Lower lobe of right lung (tissue), 2 donors: ENCODE measurements around the gene NOTUM. TPM values are rescaled to one million over a fixed set of nuclear protein-coding genes. Genes with fewer than 3 reads are reported as not detected.

Source experiments
- ATAC-seq, 2 donors: fragments of 200-7000 bp; cut with Tn5 transposase; one replicate each; pipeline ENCODE4 v1.9.1; 2020 to 2022; ENCODE audit warnings: mild to moderate bottlenecking in 2 of 2, moderate library complexity in 2 of 2
- DNase-seq: peaks from one replicate; pipeline ENCODE4 v3.0.0-alpha.2; 2020
- H3K27ac ChIP-seq: fragments of 200-600 bp; one replicate; pipeline ENCODE4 v1.8.0; 2022
- H3K27me3 ChIP-seq: fragments of 200-600 bp; one replicate; pipeline ENCODE4 v1.8.0; 2022; ENCODE audit warnings: low read depth
- H3K36me3 ChIP-seq: fragments of 200-600 bp; one replicate; pipeline ENCODE4 v1.8.0; 2022; ENCODE audit warnings: mild to moderate bottlenecking
- H3K4me1 ChIP-seq: fragments of 200-600 bp; one replicate; pipeline ENCODE4 v1.8.0; 2022
- H3K4me3 ChIP-seq: fragments of 200-600 bp; one replicate; pipeline ENCODE4 v1.8.0; 2022; ENCODE audit warnings: mild to moderate bottlenecking
- H3K9me3 ChIP-seq: fragments of 200-600 bp; one replicate; pipeline ENCODE4 v1.8.0; 2022
- CTCF ChIP-seq: fragments of 200-600 bp; IDR thresholded peaks from one replicate; pipeline ENCODE4 v1.8.0; 2022; ENCODE audit warnings: antibody characterized with exemption, mild to moderate bottlenecking
- intact Hi-C: fragments of 100-400 bp; cut with DNase I; formaldehyde crosslinking; loops from one replicate; pipeline ENCODE4 v1.11.0; 2022
- total RNA-seq: library from RNA; stranded (reverse); fragmentation: NEBNext Ultra II Directional; extraction: Animal tissue kit (Norgen Biotek cat#: 25700); gene quantifications from one replicate; pipeline ENCODE4 v1.2.1, GENCODE V29; 2021
- donor health status: DM: no; HTN: yes; CAD: no; lungs with severe emphysema.

Gene NOTUM
- total RNA-seq, 1 donor from 2014 or later: 4.4 TPM

- Histone ChIP-seq H3K27ac (no peak overlapping the region), H3K27me3 (no peaks in the 10 kb centered on the region), H3K36me3 (peaks cover 60% of the 10 kb centered on the region), H3K4me3 (no peak overlapping the region), H3K9me3 (no peaks in the 10 kb centered on the region), H3K4me1 (peaks cover 15% of the 10 kb centered on the region)
- DNase-seq: no peak
- intact Hi-C loops: no loop called here
- no peak for ATAC-seq
- no peak for TF ChIP-seq CTCF
Observed at GRCh38 chr17:81908793-81909192, 52.2 kb downstream of the NOTUM start.

DNA sequence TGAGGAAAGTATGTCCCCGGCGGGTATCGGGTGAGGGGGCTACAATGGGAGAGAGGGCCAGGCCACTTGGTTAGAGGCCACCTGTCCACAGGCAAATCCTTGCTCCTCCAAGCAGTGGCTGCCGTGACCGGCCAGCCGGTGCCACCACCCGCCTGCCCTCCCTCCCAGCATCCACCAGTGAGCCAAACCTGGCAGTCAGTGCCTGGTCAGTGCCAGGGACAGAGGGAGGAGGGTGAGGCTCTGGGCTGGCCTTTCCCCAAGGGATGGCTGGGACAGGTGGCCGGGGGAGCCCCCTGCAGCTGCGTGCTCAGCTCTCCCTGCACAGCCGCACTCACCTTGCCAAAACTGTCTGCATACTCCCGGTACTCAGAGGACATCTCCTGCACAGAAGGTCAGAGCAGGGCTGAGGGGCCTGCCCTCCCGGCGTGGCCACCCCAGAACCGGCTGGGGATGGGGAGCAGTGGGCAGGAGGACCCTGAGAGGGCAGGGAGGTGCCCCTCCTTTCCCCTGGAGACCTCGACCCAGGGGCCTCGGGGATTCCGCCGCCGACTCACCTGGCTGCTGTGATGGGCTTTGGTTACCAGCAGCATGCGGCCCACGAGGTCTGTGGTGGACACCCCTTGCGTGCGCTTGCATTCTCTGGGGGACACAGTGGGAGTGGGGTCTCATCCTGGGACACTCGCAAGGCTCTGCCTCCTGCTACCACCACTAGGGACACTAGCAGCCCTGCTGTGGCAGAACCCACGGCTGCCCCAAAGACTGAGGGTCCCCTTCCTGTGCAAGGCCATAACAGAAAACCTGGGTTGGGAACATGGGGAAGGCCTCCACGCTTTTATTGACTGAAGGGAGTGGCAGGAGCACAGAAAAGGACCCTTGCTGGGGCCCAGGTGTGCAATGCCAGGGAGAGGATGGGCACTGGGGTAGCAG lies 53.5 kb downstream of the NOTUM start:
- Histone ChIP-seq H3K27ac (no peak overlapping the region), H3K4me1 (peaks cover 20% of the 10 kb centered on the region), H3K9me3 (no peaks in the 10 kb centered on the region), H3K36me3 (peaks cover 47% of the 10 kb centered on the region), H3K27me3 (no peaks in the 10 kb centered on the region), H3K4me3 (no peak overlapping the region)
- intact Hi-C loops: no loop called here
- DNase-seq: no peak
- no peak for ATAC-seq
- TF ChIP-seq CTCF: no peak

- H3K4me3 ChIP-seq: no peak overlapping the region
- no peaks in the 10 kb centered on the region for H3K9me3 ChIP-seq
- peaks cover 2% of the 10 kb centered on the region for H3K27me3 ChIP-seq
- DNase-seq: no peak
- H3K36me3 ChIP-seq: peaks cover 40% of the 10 kb centered on the region
- no peak overlapping the region for H3K27ac ChIP-seq
- peaks cover 21% of the 10 kb centered on the region for H3K4me1 ChIP-seq
- ATAC-seq: no peak
- intact Hi-C loops: no loop called here
- no peak for TF ChIP-seq CTCF
Observed at GRCh38 chr17:81906476-81907218, 54.3 kb downstream of the NOTUM start.

- no peak for DNase-seq
- intact Hi-C loops: no loop called here
- Histone ChIP-seq H3K4me3 (no peak overlapping the region), H3K27ac (no peak overlapping the region), H3K9me3 (no peaks in the 10 kb centered on the region), H3K27me3 (peaks cover 4% of the 10 kb centered on the region), H3K36me3 (peaks cover 40% of the 10 kb centered on the region), H3K4me1 (peaks cover 23% of the 10 kb centered on the region)
- no peak for TF ChIP-seq CTCF
- ATAC-seq: no peak
Observed at GRCh38 chr17:81905993-81906392, 55.0 kb downstream of the NOTUM start.

DNA sequence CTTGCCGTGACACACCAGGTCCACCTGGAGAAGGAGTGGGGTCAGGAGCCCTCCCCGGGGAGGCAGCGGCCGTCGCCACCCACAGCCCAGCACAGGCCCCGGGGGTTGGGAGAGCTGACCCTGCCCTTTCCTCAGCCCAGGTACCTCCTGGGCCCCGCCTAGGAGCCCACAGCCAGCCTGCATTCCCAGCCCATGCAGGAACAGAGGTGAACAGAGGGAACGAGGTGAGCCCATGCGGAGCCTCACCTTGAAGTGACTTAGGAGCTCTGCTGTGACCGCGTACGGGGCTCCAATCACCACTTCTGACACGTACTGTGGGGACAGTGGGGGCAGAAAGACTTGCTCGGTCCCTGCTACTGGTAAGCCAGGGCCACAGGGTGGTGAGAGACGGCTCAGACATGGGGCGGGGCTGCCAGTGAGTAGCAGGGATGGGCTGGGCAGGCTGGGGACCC lies 55.5 kb downstream of the NOTUM start:
- Histone ChIP-seq H3K27me3 (peaks cover 4% of the 10 kb centered on the region), H3K27ac (no peak overlapping the region), H3K4me3 (no peak overlapping the region), H3K36me3 (peaks cover 44% of the 10 kb centered on the region), H3K4me1 (peaks cover 20% of the 10 kb centered on the region), H3K9me3 (no peaks in the 10 kb centered on the region)
- DNase-seq (no peak), ATAC-seq (no peak)
- TF ChIP-seq CTCF: no peak
- intact Hi-C loops: no loop called here
